ENCODE data around the gene NEK8. TPM values are rescaled to one million over a fixed set of nuclear protein-coding genes. Genes with fewer than 3 reads are reported as not detected.

NEK8 gene
- polyA plus RNA-seq, 3 donors, result 2.7 to 9.6 (median 3.1) TPM

DNA sequence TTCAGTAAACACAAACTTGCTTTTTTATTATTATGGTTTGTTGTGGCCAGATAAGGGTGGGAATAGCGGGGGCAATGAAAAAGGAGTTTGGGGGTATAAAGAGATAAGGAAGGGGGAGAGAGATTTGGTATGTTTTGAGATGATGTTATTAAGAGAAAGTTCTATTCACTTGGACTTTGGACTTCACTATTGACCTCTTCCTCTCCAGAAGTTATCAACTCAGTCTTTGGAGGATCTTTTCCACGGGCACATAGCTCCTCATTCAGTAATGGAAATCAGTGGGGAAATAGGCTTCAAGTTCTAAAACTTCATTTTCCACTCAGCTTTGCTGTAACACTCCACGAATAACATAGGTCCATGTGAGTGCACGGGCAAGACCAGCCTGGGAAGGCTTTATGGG, 40.1 kb upstream of the NEK8 start:
- Histone ChIP-seq H3K4me1 (ENCODE audit: control insufficient read depth in 1 of 2, insufficient read depth in 2 of 2, low read length in 2 of 2) (no peaks in the 10 kb centered on the region), H3K4me3 (replicated peaks in 1 of 3; ENCODE audit: low read depth in 2 of 3, low read length in 3 of 3) (no peak overlapping the region), H3K9me3 (replicated peaks in 1 of 2; ENCODE audit: control insufficient read depth in 1 of 2, insufficient read depth in 1 of 2, low read length in 2 of 2) (no peaks in the 10 kb centered on the region), H3K36me3 (replicated peaks in 1 of 2; ENCODE audit: control insufficient read depth in 1 of 2, insufficient read depth in 2 of 2, low read length in 2 of 2) (peaks cover 91 to 99% of the 10 kb centered on the region in 2 donors), H2AFZ (ENCODE audit: insufficient read depth, low read depth, low read length, poor library complexity, severe bottlenecking) (no peak overlapping the region), H3K27me3 (ENCODE audit: control insufficient read depth in 2 of 2, insufficient read depth in 2 of 2, low read length in 2 of 2) (no peaks in the 10 kb centered on the region), H3K9ac (ENCODE audit: insufficient read depth, low read length, poor library complexity, severe bottlenecking) (no peak overlapping the region), H4K20me1 (ENCODE audit: insufficient read depth, low read length) (no peaks in the 10 kb centered on the region), H3K79me2 (ENCODE audit: insufficient read depth, low read length) (no peaks in the 10 kb centered on the region), H3K4me2 (replicated peaks; ENCODE audit: extremely low read depth, low read length, poor library complexity, severe bottlenecking) (no peak overlapping the region), H3K27ac (ENCODE audit: low read depth in 1 of 2, low read length in 2 of 2) (no peak overlapping the region)
- Mint-ChIP-seq H3K4me3 (no peak overlapping the region), H3K4me1 (no peaks in the 10 kb centered on the region), H3K27ac (peak overlapping the region in 1 of 7 donors; percentile 16), H3K9me3 (no peaks in the 10 kb centered on the region), H3K36me3 (peaks cover 86 to 99% of the 10 kb centered on the region in 2 donors), H3K27me3 (ENCODE audit: low read depth in 3 of 3) (no peaks in the 10 kb centered on the region)
- TF ChIP-seq, protein P1, sequence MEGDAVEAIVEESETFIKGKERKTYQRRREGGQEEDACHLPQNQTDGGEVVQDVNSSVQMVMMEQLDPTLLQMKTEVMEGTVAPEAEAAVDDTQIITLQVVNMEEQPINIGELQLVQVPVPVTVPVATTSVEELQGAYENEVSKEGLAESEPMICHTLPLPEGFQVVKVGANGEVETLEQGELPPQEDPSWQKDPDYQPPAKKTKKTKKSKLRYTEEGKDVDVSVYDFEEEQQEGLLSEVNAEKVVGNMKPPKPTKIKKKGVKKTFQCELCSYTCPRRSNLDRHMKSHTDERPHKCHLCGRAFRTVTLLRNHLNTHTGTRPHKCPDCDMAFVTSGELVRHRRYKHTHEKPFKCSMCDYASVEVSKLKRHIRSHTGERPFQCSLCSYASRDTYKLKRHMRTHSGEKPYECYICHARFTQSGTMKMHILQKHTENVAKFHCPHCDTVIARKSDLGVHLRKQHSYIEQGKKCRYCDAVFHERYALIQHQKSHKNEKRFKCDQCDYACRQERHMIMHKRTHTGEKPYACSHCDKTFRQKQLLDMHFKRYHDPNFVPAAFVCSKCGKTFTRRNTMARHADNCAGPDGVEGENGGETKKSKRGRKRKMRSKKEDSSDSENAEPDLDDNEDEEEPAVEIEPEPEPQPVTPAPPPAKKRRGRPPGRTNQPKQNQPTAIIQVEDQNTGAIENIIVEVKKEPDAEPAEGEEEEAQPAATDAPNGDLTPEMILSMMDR (IDR thresholded peaks at IDR 0.05), result no peak
- intact Hi-C loops (cut with micrococcal nuclease), result no loop called here
- no CpG with 5 or more reads among the region's 4 CpGs for WGBS (ENCODE audit: insufficient coverage)
- no peak for DNase-seq

DNA sequence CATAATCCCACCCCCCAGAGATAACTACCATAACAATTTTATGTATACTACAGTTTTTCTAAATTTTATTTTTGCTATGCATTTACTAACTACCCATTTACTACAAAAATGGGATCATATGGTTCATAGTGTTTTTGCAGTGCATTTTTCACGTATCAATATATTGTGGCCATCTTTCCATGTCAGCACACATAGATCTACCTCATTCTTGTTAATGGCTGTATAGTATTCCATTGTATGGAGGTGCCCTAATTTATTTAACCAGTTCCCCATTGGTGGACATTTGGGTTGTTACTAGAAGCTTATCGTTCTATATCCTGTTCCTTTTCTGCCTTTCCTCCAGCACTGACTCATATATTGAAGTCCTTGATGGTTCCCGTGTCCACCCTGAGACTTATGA, 39.6 kb upstream of the NEK8 start:
- Histone ChIP-seq H3K4me2 (replicated peaks; ENCODE audit: extremely low read depth, low read length, poor library complexity, severe bottlenecking) (no peak overlapping the region), H3K27me3 (ENCODE audit: control insufficient read depth in 2 of 2, insufficient read depth in 2 of 2, low read length in 2 of 2) (no peaks in the 10 kb centered on the region), H3K9ac (ENCODE audit: insufficient read depth, low read length, poor library complexity, severe bottlenecking) (no peak overlapping the region), H3K4me1 (ENCODE audit: control insufficient read depth in 1 of 2, insufficient read depth in 2 of 2, low read length in 2 of 2) (no peaks in the 10 kb centered on the region), H3K79me2 (ENCODE audit: insufficient read depth, low read length) (no peaks in the 10 kb centered on the region), H2AFZ (ENCODE audit: insufficient read depth, low read depth, low read length, poor library complexity, severe bottlenecking) (no peak overlapping the region), H3K36me3 (replicated peaks in 1 of 2; ENCODE audit: control insufficient read depth in 1 of 2, insufficient read depth in 2 of 2, low read length in 2 of 2) (peaks cover 91 to 100% of the 10 kb centered on the region in 2 donors), H3K27ac (ENCODE audit: low read depth in 1 of 2, low read length in 2 of 2) (no peak overlapping the region), H3K9me3 (replicated peaks in 1 of 2; ENCODE audit: control insufficient read depth in 1 of 2, insufficient read depth in 1 of 2, low read length in 2 of 2) (no peaks in the 10 kb centered on the region), H3K4me3 (replicated peaks in 1 of 3; ENCODE audit: low read depth in 2 of 3, low read length in 3 of 3) (no peak overlapping the region), H4K20me1 (ENCODE audit: insufficient read depth, low read length) (no peaks in the 10 kb centered on the region)
- intact Hi-C loops (cut with micrococcal nuclease), result no loop called here
- H3K27ac Mint-ChIP-seq, result no peak overlapping the region
- no peaks in the 10 kb centered on the region for H3K9me3 Mint-ChIP-seq
- H3K27me3 Mint-ChIP-seq (ENCODE audit: low read depth in 3 of 3), result no peaks in the 10 kb centered on the region
- H3K4me3 Mint-ChIP-seq, result no peak overlapping the region
- peaks cover 88 to 99% of the 10 kb centered on the region in 2 donors for H3K36me3 Mint-ChIP-seq
- no peaks in the 10 kb centered on the region for H3K4me1 Mint-ChIP-seq
- no CpG with 5 or more reads among the region's 3 CpGs for WGBS (ENCODE audit: insufficient coverage)
- no peak for DNase-seq
- TF ChIP-seq, protein P1 (IDR thresholded peaks at IDR 0.05), result no peak
